CD4-positive, alpha-beta T cell treated with Interleukin-12 subunit alpha and Interleukin-12 subunit beta, for 1 hour (primary cell): Measurements from ENCODE around the gene BHMT.
"Not testable (repeated sequence)": the region's sequence is repeated elsewhere in the genome, so short reads cannot be mapped to it uniquely, and the experiment has no call there.

Experiments
- DNase-seq: peaks from one replicate; pipeline ENCODE4 v3.0.0-alpha.2; 2020

The BHMT gene

DNA sequence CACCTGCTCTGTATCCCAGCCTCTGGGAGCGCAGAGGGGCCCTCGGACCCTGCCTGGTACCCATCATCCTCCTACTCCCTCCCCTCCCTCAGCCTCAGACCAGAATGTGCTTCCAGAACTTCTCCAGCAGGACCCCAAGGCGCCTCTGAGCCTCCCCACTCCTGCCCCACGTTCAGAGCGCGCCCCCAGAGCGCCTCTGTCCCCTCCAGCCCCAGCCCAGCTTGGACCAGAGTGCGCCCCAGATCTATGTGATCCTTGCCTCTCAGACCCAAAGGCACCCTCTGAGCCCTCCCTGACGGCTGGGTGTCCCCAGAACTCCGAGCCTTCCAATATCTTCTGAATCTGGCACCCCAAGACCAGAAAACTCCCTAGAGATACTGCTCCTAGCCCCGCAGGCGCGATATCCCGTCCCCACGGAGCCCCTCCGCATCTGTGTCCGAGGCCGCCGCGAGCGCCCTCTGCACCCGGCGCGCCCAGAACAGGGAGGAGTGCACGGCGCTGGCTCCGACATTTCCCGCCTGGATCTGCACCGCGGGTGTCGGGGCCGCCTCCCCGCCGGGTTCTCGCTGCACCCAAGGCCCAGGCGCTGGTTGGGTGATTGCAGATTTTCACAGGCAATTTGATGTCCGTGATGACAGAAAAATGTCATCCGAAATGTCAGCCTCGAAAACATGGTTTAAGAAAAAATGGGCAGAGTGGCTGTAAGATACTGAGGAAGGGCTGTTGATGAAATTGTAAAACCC is 522 bp downstream of the BHMT start:
- no peak for DNase-seq

DNA sequence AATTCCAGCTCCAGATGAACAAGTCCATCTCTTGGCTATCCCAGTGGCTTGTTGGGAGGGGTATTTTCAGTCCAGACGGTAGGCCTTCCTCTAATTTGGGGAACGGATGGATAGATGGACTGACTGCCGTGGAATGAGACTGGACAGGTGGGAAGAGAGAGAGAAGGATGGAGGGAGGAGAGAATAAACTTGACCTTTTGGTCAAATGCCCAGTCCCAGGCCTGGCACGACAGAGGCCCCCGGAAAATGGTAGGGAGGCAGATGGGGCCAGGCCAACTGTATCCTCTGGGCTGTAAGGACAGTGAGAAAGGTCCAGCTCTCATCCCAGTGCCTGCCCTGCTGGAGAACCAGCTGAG is 1.1 kb downstream of the BHMT start:
- no peak for DNase-seq

DNA sequence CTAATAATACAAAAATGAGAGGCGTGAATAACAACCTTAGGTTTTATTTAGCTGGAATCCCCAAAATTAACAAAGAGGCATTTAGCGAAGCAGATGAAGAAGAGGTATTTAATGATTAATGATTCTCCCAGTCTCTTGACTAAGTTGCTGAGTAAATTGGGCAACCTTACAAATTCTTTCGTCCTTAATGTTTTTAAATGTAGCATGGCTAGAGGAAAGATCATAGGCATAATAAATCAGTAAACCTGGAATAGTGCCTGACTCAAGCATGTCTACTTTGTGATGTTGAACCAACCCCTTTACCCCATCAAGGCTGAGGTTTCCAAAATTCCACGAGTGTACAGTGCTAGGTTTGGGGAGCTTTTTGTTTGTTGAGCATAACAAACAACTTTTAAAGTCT is 7.9 kb downstream of the BHMT start:
- no peak for DNase-seq

DNA sequence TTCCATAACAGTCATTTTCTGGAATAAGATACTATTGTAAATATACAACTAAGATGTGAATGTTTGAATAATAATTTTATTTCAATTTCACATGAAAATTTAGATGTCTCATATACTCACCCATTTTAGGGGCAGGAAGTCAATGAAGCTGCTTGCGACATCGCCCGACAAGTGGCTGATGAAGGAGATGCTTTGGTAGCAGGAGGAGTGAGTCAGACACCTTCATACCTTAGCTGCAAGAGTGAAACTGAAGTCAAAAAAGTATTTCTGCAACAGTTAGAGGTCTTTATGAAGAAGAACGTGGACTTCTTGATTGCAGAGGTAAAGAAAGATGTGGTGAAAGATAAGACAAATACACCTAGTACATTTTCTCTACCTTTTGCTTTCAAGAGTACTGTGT is 8.6 kb downstream of the BHMT start:
- no peak for DNase-seq

DNA sequence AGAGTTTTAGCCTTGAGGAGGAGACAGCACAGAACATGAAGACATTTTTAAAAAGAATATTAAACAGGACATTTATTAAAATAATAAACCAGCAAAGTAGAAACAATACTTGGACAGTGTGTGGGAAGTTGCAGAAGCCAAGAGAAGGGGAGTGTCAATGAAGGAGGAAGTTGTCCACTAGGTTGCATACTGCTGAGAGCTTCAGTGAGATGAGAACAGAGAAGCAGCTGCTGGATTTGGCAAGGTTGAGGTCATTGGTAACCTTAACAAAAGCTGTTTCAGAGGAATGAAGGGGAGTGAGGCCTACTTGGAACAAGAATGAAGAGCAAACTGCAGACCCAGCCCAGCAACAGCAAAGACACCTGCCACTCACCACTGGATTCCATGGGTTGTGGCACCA is 11.4 kb downstream of the BHMT start:
- DNase-seq = no peak

DNA sequence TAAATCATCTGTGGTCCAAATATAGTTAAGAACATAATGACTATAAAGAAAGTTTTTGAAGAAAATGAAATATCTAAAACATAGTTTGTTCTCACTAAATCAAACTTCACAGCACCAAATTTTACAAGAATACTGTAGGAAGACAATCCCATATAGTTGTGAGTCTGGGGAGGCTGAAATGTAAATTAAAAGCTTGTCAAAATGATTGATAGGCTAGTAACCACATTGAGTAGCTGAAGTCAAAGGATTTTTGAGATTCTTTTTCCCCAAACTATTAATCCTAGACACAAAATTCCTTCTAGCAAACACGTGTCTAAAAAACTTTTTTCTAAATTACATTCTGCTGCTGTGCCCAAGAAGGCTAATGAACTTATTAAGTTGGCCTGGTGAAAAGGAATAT is 13.0 kb downstream of the BHMT start:
- DNase-seq = no peak

DNA sequence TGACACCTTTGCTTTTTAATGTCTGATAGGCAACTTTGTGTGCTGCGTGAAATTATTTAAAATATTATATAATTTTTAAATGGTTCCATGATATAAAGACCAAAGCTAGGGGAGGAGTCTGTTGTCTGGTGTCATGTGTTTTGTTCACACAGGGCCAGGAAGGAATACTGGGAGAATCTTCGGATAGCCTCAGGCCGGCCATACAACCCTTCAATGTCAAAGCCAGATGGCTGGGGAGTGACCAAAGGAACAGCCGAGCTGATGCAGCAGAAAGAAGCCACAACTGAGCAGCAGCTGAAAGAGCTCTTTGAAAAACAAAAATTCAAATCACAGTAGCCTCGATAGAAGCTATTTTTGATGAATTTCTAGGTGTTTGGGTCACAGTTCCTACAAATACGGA is 19.2 kb downstream of the BHMT start:
- no peak for DNase-seq

DNA sequence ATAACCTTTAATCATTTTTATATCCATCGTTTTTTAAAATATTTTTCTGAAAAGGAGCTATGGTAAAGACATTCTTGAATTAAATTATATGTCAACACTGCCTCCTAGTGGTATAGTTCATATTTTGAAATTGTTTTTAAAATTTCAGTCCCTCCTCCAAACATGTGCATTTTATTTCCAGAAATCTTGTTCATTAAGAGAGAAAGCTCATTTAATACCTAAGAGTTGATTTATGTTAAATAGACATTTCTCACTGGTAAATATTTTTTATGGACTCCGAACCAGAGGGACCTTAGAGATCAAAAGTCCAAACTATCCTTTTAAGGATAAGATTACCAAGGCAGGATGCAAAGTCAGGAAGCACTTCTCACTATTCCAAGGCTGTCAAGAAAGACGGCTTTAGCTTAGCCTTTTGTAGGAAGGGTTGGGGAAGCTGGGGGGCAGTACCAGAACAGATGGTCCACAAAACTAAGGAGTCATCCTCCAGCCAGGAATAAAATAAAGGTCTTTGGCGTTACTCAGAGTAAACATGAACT is 21.6 kb downstream of the BHMT start:
- DNase-seq = peak; percentile 57

DNA sequence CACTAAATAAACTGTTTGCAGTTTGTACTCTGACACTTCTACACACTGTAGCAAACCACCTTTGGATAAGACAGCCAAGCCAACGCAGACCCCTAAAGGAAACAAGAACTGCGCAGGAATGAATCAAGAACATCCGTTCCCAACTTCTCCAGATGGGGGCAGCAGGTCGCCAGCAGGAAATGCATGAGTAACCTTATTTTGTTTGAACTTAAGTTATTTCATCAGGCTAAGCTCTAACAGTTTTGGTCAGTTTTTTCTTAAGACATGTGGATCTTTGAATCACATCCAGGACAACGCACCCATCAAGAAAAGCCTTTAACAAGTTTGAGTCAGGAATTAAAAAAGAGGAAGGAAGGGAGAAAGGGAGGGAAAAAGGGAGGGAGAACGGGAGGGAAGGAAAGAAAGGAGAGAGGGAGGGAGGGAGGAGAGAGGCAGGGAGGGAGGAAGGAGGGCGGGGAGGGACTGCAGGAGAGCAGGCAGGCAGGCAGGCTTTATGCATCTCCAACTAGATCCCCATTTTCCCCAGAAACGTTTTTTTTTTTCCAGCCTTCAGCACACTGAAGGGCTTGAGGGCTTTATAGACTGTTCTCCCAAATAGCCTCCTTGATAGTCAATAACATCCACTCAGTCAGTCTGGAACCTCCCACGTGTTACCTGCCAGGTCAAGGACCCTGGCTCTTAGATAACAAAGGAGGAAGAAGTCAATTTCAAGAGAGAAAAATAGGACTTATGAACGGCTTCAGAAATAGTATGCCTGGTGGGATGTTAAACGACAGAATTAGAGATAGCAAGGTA is 22.2 kb downstream of the BHMT start:
- peak; percentile 62 for DNase-seq

DNA sequence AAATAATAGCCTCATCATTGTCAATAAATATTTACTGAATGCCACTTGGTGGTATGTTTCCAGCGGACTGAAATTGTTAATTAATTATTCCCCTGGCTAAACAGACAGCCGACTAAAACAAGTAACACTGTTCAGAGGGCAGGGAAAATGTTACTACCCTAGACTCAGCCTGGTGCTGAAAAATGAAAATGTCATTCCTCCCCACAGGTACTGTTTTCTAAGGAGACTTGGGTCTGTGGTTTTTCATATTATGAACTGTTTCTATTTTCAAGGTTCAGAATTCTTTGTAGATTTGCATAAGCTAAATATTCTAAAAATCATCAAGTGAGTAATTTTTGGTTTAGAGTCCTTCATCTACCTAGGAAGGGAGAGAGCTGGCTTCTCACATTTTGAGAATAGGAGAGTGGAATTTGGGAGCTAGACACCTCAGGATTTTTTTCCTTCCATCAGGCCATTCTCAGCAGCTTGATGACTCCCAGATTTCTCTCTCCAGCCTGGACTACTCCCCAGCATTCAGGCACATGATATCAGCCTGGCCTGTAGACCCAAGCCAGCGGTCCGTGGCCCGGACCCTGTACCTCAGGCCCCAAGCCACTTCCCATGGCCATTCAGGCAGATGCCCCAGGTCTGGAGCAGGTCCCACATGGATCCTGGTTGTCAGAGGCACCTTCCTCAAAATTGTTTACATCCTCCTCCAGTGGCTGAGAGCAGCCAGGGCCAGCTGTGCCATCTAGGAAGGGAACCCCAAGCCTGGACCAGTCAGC is 24.4 kb downstream of the BHMT start:
- DNase-seq = no peak

DNA sequence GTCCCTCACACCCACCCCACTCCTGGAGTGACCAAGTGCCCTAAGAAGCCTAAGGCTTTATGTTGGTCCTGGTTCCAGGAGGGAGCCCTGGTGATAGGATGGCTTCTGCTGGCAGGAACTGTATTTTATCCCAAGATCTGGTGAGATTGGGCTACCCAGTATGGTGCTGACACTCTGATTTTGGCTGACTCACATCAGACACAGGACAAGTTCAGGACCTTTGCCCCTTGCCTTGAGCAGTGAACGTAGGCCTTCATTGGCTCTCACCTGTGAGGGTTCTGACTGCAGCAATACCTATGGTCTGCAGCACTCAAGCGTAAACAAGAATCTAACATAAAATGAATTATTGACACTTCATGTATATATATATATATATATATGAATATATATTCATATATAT is 25.0 kb downstream of the BHMT start:
- no peak for DNase-seq

DNA sequence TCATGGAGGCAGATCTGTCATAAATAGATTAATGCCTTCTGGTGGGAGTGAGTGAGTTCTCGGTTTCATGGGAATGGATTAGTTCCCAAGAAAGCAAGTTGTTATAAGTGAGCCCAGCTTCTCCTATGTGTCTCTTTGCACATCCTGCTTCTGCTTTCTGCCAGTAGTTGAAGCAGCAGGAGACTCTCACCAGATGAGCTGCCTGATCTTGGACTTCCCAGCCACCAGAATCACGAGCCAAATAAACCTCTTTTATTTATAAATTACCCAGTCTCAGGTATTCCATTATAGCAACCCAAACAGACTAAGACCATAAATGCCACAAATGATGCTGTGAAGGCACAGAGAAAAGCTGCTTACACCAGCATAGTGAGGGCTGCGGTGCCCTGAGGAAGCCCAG is 28.9 kb downstream of the BHMT start:
- no peak for DNase-seq

DNA sequence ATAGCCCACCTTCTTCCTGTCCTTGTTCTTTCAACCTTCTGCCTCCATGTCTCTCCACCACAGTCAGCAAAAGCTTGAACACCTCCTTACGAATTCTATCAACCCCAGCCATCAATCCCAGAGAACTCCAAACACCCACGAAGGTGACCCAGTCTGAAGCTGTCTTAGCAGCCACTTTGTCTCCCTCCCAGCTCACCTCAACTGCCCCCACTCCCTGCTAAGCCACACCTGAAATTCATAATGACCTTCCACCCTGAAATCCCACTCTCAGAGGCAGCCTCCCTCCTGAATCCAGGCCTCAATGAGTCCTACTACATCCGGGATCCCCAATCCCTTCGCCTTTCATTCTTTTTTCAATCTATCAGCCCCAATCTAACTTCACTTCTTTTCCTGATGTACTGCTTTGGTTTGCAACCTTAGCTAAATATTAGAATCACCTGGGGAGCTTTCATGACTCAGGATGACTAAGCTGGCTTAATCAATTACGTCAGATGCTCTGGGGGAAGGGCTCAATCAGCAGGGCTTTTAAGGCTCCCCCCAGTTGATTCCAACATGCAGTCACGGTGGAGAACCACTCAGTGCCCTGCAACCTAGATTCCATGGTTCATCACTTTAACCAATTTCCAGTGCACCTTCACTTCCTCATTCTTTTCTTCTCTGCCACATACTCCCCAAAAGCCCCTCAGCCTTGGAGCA is 32.2 kb downstream of the BHMT start:
- no peak for DNase-seq

DNA sequence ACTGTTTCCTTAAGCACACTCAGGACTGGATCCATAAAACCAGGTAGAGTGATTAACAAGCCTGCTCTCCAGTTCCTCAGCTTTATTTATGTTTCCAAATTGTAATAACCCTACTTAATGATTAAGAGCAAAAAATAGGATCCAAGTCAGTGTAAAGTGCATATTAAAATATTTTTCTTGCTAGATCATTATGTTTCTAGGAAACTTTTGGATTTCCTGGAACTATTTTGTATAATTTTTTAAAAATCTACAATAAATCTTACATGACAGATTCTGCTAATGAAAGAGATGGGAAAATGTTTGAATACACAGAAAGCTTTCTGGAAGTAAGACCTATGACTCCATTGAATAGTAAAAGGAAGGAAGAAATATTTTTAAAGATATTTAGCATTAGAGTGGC is 35.5 kb downstream of the BHMT start:
- no peak for DNase-seq

DNA sequence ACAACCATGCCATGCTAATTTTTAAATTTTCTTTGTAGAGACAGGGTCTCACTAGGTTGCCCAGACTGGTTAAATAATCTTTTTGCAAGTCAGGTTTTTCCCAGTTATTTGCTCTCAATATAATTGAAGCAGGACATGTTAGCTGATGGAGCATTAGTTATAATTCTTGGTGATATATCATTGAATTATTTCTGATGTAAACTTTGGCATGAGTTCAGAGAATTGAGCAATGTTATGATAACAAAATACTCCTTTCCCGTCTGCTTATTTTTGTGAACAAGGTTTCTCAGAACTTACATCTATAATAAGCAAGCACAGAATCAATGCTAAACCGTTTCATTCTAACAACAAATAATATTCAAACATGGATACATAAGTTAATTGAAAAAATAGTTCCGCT is 37.8 kb downstream of the BHMT start:
- no peak for DNase-seq

DNA sequence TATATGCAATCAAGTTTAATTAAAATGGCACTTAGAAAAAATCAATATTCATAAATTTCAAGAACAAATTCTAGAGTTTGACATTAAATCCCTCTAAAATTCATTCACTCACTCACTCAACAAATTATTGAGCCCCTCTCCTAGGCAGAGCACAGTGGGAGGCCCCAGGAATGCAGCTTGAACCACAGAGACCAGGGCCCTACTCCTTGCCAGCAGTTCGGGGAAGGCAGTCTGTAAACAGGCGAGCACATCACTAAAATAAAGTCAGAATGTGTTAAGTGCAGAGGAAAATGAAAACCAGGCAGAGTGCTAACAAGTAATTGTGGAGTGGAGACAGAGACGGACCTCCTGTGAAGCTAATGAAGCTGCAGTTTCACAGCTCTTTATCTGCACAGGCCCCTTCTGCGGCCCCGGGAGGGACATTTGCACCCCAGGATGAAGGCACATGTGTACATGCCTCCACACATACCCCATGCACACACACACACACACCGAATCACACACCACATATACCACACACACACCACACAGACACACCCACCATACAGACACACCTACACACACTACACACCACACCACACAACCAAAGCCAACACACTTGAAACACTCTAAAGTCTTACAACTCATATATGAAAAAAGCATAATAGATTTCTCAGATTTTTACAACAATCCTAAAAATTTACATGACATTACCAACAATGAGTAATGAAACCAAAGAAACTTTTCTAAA is 40.5 kb downstream of the BHMT start:
- DNase-seq = no peak

DNA sequence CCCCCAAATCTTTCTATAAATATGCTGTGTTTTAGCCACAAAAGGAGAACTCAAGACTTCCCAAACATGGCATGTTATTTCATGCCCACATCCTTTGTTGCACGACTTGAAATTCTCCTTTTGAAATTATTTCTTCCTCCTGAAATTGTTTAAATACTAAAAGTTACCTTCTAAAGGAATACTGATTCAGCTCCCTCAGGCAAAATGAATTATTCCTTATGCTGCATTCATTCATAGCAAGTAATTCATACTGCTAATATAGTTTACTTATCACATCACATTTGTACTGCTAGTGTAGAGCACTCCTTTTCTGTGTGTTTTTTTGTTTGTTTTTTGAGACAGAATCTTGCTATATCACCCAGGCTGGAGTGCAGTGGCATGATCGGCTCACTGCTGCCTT is 45.7 kb downstream of the BHMT start:
- no peak for DNase-seq

DNA sequence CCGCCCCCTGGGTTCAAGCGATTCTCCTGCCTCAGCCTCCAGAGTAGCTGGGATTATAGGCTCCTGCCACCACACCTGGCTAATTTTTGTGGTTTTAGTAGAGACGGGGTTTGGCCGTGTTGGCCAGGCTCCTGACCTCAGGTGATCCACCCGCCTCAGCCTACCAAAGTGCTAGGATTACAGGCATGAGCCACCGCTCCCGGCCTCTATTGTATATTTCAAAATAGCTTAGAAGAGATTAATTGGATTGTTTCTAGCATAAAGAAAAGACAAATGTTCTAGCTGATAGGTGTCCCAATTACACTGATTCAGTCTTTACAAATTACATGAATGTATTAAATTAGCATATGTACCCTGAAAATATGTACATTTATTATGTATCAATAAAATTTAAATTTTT is 50.0 kb downstream of the BHMT start:
- not testable (repeated sequence) for DNase-seq

DNA sequence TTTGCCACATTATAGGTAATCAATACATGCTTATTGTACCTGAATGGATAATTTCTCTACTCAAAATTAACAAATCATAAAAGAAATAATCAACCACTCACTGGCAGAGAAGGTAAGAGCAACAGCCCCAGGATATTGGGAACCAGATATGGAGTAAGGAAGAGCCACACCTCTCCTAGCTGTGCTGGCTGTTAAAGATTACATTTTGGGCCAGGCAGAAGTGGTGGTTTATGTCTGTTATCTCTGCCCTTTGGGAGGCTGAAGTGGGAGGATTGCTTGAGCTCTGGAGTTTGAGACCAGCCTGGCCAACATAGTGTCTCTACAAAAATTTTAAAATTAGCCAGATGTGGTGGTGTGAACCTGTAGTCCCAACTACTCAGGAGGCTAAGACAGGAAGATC is 56.4 kb downstream of the BHMT start:
- DNase-seq = no peak

DNA sequence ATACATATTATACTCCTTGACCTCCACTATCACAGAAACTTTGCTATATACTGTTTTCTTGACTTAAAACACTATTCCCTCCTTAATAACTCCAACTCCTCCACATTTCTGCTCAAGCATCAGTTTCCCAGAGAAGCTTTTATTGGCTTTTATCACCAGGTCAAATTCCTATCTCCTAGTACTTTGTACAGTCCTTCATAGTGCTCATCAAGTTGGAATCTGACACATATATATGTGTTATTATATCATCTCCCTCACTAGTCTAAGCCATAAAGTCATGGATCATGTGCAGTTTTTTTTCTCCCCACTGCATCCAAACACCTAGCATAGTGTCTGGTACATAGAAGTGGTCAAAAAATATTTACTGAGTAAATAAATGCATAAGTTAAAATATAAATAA is 59.1 kb downstream of the BHMT start:
- no peak for DNase-seq

DNA sequence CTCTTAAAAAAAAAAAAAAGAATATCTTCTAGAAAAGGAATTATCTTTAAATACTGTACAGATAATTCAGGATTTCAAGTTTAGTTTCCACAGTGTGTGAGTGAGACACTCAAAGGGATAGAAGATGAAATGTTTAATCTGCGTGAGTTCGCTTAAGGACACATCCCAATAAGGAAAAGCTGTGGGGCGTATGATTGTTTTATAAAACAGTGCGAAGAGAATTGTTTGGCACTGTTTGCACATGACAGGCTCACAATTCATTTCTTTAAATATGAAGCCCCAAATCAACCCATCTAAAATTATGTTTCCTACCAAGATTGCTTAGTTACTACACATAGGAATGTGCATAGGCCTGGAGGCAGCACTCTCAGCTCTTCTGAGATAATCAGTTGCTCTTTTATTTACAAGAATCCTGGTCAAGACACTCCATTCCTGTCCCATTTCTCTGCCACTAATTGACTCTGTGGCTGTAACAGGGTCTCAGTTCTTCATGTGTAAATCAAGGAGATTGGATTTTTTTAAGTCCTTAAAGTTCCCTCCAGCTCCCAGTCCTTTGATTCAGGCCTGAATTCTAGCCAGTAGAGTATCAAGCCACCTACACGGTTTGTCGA is 60.1 kb downstream of the BHMT start:
- no peak for DNase-seq

DNA sequence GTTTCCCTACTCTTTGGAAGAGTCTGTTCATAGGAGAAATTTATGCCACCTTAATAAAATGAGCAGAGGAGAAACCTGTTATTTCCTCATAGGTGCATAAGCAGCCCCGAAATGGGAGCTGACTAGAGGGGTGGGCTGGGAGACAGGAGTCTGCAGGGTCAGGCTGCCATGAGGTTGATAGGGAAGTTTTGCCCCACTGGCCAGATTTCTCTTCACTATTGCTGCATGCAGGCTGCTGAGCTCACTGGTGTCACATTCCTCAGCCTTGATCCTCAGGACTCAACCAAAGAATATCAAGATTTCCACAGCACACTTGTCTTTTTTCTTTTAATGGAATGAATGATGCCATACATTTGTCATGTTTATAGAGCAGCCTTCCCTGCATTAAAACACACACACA is 60.7 kb downstream of the BHMT start:
- DNase-seq = no peak
